ENCODE measurements around the gene CRTC3. TPM values are rescaled to one million over a fixed set of nuclear protein-coding genes. Genes with fewer than 3 reads are reported as not detected.
"Not testable (repeated sequence)": the region's sequence is repeated elsewhere in the genome, so short reads cannot be mapped to it uniquely, and the experiment has no call there.

The CRTC3 gene
- total RNA-seq, 2 experiments from 2014 or later, result 62.3 to 79.1 TPM

DNA sequence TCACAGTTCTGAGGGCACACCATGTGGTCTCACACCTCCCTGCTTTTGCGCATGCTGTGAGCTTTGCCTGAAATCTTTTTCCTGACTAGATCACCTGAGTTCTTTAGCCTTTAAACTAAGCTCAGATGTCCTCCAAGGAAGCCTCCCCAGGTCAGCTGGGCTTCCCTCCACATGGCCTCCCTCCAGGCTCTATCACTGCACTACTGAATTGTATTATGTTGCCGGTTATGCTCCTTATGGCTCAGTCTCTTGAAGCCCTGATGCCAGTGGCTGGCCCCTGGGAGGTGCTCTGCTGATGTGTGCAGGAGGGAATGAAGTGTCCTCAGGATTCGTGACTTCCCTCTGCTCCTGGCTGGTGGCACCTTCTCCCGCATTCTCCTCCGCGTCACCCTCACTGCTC is 94.1 kb downstream of the CRTC3 start:
- Mint-ChIP-seq H3K9me3 (ENCODE audit: low read depth) (no peaks in the 10 kb centered on the region), H3K4me1 (peaks cover 15% of the 10 kb centered on the region), H3K4me3 (no peak overlapping the region), H3K27me3 (no peaks in the 10 kb centered on the region), H3K27ac (no peak overlapping the region), H3K36me3 (peaks cover 23% of the 10 kb centered on the region)
- ATAC-seq (no peak), DNase-seq (no peak)
- CTCF ChIA-PET, result no interaction called here

DNA sequence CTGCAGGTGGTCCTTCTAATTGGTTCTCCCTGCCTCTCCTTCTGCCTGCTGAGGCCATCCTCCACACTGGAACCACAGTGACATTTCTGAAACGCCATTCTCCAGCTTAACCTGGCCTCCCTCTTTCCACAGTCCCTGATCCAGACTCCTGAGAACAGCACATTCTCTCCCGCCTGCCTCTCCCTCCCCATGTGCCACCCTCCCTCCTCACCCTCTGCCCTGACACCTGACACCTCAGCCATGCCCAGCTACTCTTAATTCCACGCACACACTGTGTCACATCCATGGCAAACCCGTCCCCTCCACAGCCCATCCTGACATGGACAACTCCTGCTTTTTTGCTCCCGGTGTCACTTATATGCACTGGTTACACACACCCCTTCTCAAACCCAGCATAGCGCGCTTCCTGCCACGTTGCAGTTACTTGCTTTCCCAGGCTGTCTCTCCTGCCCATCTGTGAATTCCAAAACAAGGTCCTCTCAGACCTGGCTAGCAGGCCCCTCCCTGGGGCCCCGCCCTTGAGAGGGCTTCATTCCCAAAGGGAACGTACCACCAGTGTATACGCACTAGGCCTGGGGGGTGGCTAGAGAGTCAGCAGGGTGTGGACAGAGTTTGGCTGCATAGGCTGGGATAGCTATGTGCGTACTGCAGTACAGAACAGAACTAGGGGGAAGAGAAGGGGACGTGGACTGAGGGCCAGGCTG is 94.7 kb downstream of the CRTC3 start:
- ATAC-seq (no peak), DNase-seq (no peak)
- Mint-ChIP-seq H3K4me3 (no peak overlapping the region), H3K4me1 (peaks cover 14% of the 10 kb centered on the region), H3K27ac (no peak overlapping the region), H3K9me3 (ENCODE audit: low read depth) (no peaks in the 10 kb centered on the region), H3K36me3 (peaks cover 27% of the 10 kb centered on the region), H3K27me3 (no peaks in the 10 kb centered on the region)
- CTCF ChIA-PET, result no interaction called here

DNA sequence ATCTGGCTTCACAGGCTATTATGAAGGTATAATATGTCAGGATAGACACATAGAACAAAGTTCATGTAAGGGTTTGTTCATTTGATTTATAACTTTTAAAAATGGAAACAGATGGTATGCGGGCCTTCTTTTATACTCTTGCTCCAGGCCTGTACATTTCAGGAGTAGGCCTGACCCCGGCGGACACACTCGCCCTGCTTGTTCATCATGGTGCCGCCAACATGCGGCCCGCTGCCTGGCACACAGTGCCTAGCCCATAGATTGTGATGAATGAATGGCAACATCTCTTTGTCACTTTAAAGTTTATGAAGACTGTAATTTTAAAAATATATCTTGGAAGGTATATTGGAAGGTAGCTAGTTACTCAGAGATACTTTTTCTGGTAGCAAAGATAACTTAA is 95.3 kb downstream of the CRTC3 start:
- H3K27ac Mint-ChIP-seq, result no peak overlapping the region
- no peaks in the 10 kb centered on the region for H3K27me3 Mint-ChIP-seq
- H3K4me1 Mint-ChIP-seq, result peaks cover 8% of the 10 kb centered on the region
- ATAC-seq (no peak), DNase-seq (no peak)
- no peaks in the 10 kb centered on the region for H3K9me3 Mint-ChIP-seq (ENCODE audit: low read depth)
- CTCF ChIA-PET, result no interaction called here
- H3K4me3 Mint-ChIP-seq, result no peak overlapping the region
- peaks cover 27% of the 10 kb centered on the region for H3K36me3 Mint-ChIP-seq

DNA sequence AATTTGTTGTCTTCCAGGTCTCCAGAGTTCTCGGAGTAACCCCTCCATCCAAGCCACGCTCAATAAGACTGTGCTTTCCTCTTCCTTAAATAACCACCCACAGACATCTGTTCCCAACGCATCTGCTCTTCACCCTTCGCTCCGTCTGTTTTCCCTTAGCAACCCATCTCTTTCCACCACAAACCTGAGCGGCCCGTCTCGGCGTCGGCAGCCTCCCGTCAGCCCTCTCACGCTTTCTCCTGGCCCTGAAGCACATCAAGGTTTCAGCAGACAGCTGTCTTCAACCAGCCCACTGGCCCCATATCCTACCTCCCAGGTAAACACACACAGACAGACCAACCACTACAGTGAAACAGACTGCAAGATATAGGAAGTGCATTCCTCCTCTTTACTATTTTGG is 99.5 kb downstream of the CRTC3 start:
- ATAC-seq, result no peak
- CTCF ChIA-PET, result no interaction called here
- peaks cover 38% of the 10 kb centered on the region for H3K36me3 Mint-ChIP-seq
- H3K4me1 Mint-ChIP-seq, result no peaks in the 10 kb centered on the region
- no peaks in the 10 kb centered on the region for H3K27me3 Mint-ChIP-seq
- H3K27ac Mint-ChIP-seq, result no peak overlapping the region
- H3K4me3 Mint-ChIP-seq, result no peak overlapping the region
- DNase-seq, result no peak
- H3K9me3 Mint-ChIP-seq (ENCODE audit: low read depth), result no peaks in the 10 kb centered on the region

DNA sequence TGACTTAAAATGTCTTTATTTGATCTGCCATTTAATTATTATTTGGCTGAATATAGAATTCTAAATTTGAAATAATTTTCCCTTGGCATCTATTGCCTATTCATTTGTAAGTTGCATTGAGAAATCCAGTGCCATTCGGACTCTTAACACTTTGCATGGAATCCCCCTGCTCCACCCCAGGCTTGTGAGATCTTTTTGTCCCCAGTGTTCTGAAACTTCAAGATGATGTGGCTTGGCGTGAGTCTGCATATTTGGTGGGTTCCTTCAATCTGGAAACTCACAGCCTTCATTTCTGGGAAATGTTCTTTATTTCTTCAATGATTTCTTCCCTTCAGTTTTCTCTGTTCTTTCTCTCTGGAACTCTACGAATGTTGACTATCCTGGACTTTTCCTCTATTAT is 103.6 kb downstream of the CRTC3 start:
- Mint-ChIP-seq H3K36me3 (peaks cover 46% of the 10 kb centered on the region), H3K9me3 (ENCODE audit: low read depth) (no peaks in the 10 kb centered on the region), H3K4me3 (no peak overlapping the region), H3K4me1 (no peaks in the 10 kb centered on the region), H3K27me3 (no peaks in the 10 kb centered on the region), H3K27ac (no peak overlapping the region)
- CTCF ChIA-PET, result no interaction called here
- no peak for DNase-seq
- ATAC-seq, result no peak

DNA sequence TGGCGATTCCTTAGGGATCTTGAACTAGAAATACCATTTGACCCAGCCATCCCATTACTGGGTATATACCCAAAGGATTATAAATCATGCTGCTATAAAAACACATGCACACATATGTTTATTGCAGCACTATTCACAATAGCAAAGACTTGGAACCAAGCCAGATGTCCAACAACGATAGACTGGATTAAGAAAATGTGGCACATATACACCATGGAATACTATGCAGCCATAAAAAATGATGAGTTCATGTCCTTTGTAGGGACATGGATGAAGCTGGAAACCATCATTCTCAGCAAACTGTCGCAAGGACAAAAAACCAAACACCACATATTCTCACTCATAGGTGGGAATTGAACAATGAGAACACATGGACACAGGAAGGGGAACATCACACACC is 107.3 kb downstream of the CRTC3 start:
- not testable (repeated sequence) for ATAC-seq; H3K4me1 Mint-ChIP-seq; H3K4me3 Mint-ChIP-seq; DNase-seq; H3K9me3 Mint-ChIP-seq (ENCODE audit: low read depth); H3K27me3 Mint-ChIP-seq; H3K27ac Mint-ChIP-seq
- peaks cover 38% of the 10 kb centered on the region for H3K36me3 Mint-ChIP-seq
- CTCF ChIA-PET, result interaction anchor here (1.3 kb wide), 1 partner anchor 316 kb away, joined by 4 read pairs; no protein-coding TSS in a partner anchor

DNA sequence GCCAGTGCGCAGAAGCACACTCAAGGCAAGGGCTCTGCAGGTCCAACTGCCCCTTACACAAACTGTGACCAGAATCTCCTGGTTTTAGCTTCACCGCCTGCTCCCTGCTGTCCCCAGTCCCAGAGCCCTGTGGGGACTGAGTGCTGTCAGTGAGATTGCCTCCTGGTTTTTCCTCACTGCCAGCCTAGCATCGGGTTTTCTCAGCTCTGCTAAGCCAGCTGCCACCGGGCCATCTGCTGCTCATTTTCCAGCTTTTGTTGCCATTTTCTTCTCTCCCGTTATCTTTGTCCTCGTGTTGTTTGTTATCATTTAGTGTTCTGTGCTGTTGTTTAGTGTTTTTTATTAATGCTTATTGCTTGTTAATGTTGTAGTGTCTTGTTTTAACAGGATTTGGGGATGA is 108.0 kb downstream of the CRTC3 start:
- no peak for ATAC-seq
- Mint-ChIP-seq H3K27me3 (no peaks in the 10 kb centered on the region), H3K36me3 (peaks cover 44% of the 10 kb centered on the region), H3K4me1 (no peaks in the 10 kb centered on the region), H3K27ac (no peak overlapping the region), H3K4me3 (no peak overlapping the region), H3K9me3 (ENCODE audit: low read depth) (no peaks in the 10 kb centered on the region)
- CTCF ChIA-PET, result interaction anchor here (1.1 to 1.3 kb wide), 3 partner anchors 10 to 317 kb away, joined by 3 to 4 read pairs (median 4); no protein-coding TSS in a partner anchor
- DNase-seq, result no peak

DNA sequence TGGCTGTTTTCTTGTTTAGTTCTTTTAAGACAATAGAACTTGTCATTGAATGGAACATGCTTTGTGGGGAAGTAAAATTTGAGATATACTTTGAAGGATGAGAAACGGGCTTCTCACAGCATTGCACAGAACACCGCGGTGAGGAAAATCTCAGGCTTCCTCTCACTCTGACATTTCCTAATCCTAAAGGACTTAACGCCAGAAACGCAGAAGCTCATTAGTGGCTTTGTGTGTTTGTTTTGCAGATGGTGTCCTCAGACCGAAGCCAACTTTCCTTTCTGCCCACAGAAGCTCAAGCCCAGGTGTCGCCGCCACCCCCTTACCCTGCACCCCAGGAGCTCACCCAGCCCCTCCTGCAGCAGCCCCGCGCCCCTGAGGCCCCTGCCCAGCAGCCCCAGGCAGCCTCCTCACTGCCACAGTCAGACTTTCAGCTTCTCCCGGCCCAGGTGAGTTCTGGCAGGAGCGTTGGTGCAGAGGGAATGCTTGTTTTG is 108.5 kb downstream of the CRTC3 start:
- H3K27ac Mint-ChIP-seq, result peak overlapping the region; percentile 6
- CTCF ChIA-PET, result interaction anchor here (0.6 to 1.3 kb wide), 4 partner anchors 10 to 318 kb away, joined by 3 to 4 read pairs (median 4); no protein-coding TSS in a partner anchor
- ATAC-seq (no peak), DNase-seq (no peak)
- H3K27me3 Mint-ChIP-seq, result no peaks in the 10 kb centered on the region
- no peaks in the 10 kb centered on the region for H3K4me1 Mint-ChIP-seq
- H3K9me3 Mint-ChIP-seq (ENCODE audit: low read depth), result no peaks in the 10 kb centered on the region
- peaks cover 44% of the 10 kb centered on the region for H3K36me3 Mint-ChIP-seq
- no peak overlapping the region for H3K4me3 Mint-ChIP-seq

DNA sequence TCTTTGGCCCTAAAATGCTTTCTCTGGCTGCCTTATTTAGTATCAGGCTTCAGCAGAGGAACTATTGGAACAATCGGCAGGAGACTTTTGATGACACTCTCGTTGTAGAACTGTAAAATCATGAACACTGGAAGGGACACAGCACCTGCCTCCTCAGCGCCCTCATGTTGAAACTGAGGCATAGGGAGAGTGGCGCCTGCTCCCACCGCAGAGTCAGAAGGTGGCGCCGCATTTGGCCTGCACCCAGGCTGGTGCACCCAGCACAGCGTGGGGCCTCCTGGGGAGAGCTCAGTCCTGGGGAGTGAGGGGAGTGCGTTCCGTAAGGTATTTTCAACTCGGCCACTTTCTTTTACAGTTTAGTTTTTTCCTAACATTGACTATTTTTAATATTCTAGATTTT is 109.2 kb downstream of the CRTC3 start:
- no peaks in the 10 kb centered on the region for H3K9me3 Mint-ChIP-seq (ENCODE audit: low read depth)
- H3K27ac Mint-ChIP-seq, result no peak overlapping the region
- DNase-seq (no peak), ATAC-seq (no peak)
- H3K4me1 Mint-ChIP-seq, result no peaks in the 10 kb centered on the region
- H3K27me3 Mint-ChIP-seq, result no peaks in the 10 kb centered on the region
- H3K36me3 Mint-ChIP-seq, result peaks cover 42% of the 10 kb centered on the region
- no peak overlapping the region for H3K4me3 Mint-ChIP-seq
- CTCF ChIA-PET, result interaction anchor here (1.5 to 1.6 kb wide), 2 partner anchors 76 to 247 kb away, joined by 4 to 5 read pairs; no protein-coding TSS in a partner anchor

DNA sequence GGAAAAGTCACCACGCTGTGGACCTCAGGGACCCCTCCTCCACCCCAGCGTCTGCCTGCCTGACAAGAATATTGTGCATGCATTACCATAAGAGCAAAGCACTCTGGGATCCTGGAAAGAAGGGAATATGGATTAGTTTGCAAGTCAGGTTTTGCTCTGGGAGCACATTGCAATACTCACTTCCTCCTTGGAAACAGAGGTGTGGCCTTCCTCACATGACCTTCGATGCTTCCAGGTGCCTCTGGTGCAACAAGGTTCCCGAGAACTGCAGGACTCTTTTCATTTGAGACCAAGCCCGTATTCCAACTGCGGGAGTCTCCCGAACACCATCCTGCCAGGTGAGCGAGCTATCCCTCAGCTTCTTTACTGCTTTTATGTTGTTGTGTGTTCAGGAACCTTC is 111.1 kb downstream of the CRTC3 start:
- Mint-ChIP-seq H3K36me3 (peaks cover 30% of the 10 kb centered on the region), H3K9me3 (ENCODE audit: low read depth) (no peaks in the 10 kb centered on the region), H3K27me3 (no peaks in the 10 kb centered on the region), H3K27ac (no peak overlapping the region), H3K4me1 (no peaks in the 10 kb centered on the region), H3K4me3 (no peak overlapping the region)
- ATAC-seq, result no peak
- CTCF ChIA-PET, result interaction anchor here (0.9 kb wide), 1 partner anchor 8 kb away, joined by 3 read pairs; no protein-coding TSS in a partner anchor
- DNase-seq, result no peak

DNA sequence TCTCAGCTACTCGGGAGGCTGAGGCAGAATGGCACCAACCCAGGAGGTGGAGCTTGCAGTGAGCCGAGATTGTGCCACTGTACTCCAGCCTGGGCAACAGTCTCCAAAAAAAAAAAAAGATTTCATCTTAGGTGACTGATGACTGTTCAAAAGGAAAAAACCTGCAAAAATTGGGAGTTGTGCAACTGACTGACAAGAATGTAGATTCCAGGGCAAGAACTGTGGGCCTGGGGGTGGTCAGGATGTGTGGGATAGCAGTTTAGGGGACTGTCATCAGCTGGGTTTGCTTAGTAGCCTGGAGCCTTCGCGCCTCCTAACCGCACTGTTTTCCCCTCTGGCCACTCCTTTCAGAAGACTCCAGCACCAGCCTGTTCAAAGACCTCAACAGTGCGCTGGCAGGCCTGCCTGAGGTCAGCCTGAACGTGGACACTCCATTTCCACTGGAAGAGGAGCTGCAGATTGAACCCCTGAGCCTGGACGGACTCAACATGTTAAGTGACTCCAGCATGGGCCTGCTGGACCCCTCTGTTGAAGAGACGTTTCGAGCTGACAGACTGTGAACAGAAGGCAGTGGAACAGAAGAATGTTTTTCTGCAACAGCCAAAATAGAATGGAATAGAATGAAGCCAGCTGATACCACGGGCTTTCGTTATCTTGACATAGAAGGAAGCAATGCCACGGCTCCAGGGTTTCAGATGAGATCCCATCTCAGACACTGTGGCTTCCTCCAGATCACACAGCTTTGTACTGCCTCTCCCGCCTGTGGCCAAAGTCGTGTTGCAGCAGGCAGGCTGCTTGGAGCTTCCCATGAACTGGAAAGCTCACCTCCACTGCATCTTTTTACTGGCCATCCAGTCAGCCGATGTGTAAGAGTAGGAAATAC is 112.1 kb downstream of the CRTC3 start:
- no peaks in the 10 kb centered on the region for H3K27me3 Mint-ChIP-seq
- CTCF ChIA-PET, result interaction anchor here (1.4 kb wide), 1 partner anchor 291 kb away, joined by 3 read pairs; the partner anchor contains the start of gene HDDC3
- no peaks in the 10 kb centered on the region for H3K4me1 Mint-ChIP-seq
- no peak for DNase-seq
- no peak overlapping the region for H3K4me3 Mint-ChIP-seq
- H3K9me3 Mint-ChIP-seq (ENCODE audit: low read depth), result no peaks in the 10 kb centered on the region
- no peak for ATAC-seq
- H3K27ac Mint-ChIP-seq, result no peak overlapping the region
- peaks cover 28% of the 10 kb centered on the region for H3K36me3 Mint-ChIP-seq

DNA sequence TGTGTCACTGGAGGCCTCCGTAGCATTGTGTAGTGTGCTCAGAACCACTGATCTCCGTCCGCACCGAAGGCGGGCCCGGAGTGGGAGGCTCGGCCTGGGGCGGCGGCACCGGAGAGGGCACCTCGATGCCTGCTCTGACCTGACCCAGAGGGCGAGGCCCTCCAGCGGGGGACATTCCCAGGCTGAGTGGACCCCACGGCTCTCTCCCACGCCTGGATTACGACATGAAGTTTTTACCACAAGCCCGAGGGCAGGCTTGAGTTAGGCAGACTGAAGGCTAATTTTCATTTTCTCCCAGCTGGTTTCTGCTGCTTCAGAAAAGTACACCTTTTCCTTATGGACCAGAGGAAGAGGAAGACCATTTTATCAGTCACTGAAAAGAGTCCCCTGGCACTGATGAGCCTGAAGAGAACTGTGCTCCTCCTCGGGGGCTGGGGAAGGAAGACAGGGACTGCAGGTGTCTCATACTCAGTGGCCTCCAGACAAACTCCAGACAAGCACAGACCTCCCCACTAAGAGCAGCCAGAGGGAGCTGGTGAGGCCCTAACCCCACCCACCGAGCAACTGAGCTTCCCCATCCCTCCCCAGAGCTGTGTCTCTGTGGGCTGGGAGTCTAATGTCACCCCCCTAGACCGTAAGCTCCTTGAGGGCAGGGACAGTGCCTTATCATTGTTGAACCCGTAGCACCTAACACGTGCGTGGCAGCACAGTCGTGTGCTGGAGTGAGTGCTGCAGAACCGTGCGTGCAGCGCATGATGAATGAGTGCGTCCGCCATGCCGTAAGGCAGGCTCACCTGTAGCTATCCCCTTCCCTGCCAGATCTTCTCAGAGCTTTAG is 113.0 kb downstream of the CRTC3 start:
- no peaks in the 10 kb centered on the region for H3K27me3 Mint-ChIP-seq
- H3K4me1 Mint-ChIP-seq, result peaks cover 2% of the 10 kb centered on the region
- H3K4me3 Mint-ChIP-seq, result no peak overlapping the region
- no peaks in the 10 kb centered on the region for H3K9me3 Mint-ChIP-seq (ENCODE audit: low read depth)
- no peak for DNase-seq
- CTCF ChIA-PET, result interaction anchor here (0.9 to 1.4 kb wide), 3 partner anchors 290 to 341 kb away, joined by 3 read pairs; partner anchors contain the start of gene HDDC3
- ATAC-seq, result no peak
- H3K27ac Mint-ChIP-seq, result no peak overlapping the region
- H3K36me3 Mint-ChIP-seq, result peaks cover 28% of the 10 kb centered on the region

DNA sequence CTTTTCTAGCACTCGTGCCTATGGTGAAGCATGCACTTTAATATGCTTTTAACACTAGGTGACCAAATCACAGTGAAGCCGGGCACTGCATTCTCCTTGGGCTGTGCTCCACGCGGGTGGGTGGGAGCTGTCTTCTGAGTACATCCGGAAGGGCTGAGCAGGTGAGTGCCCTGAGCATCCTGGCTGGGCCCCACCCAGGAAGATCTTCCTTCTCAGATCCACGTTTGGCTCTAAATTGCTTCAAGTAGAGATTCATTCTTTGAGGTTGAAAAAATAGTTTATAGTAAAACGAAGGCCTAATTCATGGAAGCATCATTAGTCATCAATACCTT is 113.5 kb downstream of the CRTC3 start:
- Mint-ChIP-seq H3K9me3 (ENCODE audit: low read depth) (no peaks in the 10 kb centered on the region), H3K4me1 (peaks cover 8% of the 10 kb centered on the region), H3K27ac (no peak overlapping the region), H3K4me3 (no peak overlapping the region), H3K36me3 (peaks cover 26% of the 10 kb centered on the region), H3K27me3 (no peaks in the 10 kb centered on the region)
- DNase-seq (no peak), ATAC-seq (no peak)
- CTCF ChIA-PET, result interaction anchor here (0.9 kb wide), 2 partner anchors 340 to 342 kb away, joined by 3 read pairs; no protein-coding TSS in a partner anchor

Data from activated CD8-positive, alpha-beta memory T cell treated with anti-CD3 and anti-CD28 coated beads, Interleukin-2, amount 10 ng/mL, durations not matched to agents 7 days and 5 days (primary cell).